SK-MEL-5 (cell line): ENCODE data around the gene MEPCE. TPM values are rescaled to one million over a fixed set of nuclear protein-coding genes. Genes with fewer than 3 reads are reported as not detected.

Experiments
- DNase-seq: peaks from one replicate; pipeline ENCODE4 v3.0.0-alpha.2; 2016; ENCODE audit warnings: low read depth, low spot score
- in situ Hi-C: cut with HindIII; loops from 2 replicates; pipeline ENCODE4 v1.10.0; 2016; ENCODE audit warnings: low sequenced_read_pairs, high pct_unique_total_duplicates, low pct_unique_long_range_greater_than_20kb
- total RNA-seq: library from RNA; depleted of rRNA; stranded (reverse); fragments of >200 nt; shearing (Covaris generic); gene quantifications from 2 replicates; pipeline ENCODE4 v1.2.3, GENCODE V29; 2014; rRNA removed

The MEPCE gene
- total RNA-seq, 1 experiment from 2014 or later, result 48.2 TPM

GRCh38 chr7:100471021-100471420 is 41.4 kb downstream of the MEPCE start:
- in situ Hi-C loops, result no loop called here
- no peak for DNase-seq

GRCh38 chr7:100472121-100472851 is 42.7 kb downstream of the MEPCE start:
- in situ Hi-C loops, result no loop called here
- no peak for DNase-seq

- no peak for DNase-seq
- in situ Hi-C loops, result no loop called here
Observed at GRCh38 chr7:100472854-100473499, 43.3 kb downstream of the MEPCE start.

GRCh38 chr7:100475549-100475948 is 45.9 kb downstream of the MEPCE start:
- DNase-seq, result no peak
- in situ Hi-C loops, result no loop called here

GRCh38 chr7:100476101-100476780 is 46.6 kb downstream of the MEPCE start:
- no peak for DNase-seq
- in situ Hi-C loops, result no loop called here

- in situ Hi-C loops, result no loop called here
- DNase-seq, result no peak
Observed at GRCh38 chr7:100476903-100477870, 47.6 kb downstream of the MEPCE start.

GRCh38 chr7:100477871-100478267 is 48.2 kb downstream of the MEPCE start:
- DNase-seq, result no peak
- in situ Hi-C loops, result no loop called here

- in situ Hi-C loops, result no loop called here
- DNase-seq, result peak; percentile 94
Observed at GRCh38 chr7:100478958-100479660, 49.5 kb downstream of the MEPCE start, which contains the start of gene TSC22D4. TSS of gene TSC22D4 (minus strand) at chr7:100479214. CDS start at chr7:100478038, 1,176 bp downstream.

GRCh38 chr7:100481466-100481865 is 51.8 kb downstream of the MEPCE start:
- in situ Hi-C loops, result no loop called here

GRCh38 chr7:100482728-100483089 is 53.1 kb downstream of the MEPCE start:
- in situ Hi-C loops, result no loop called here
- no peak for DNase-seq

More at GRCh38 chr7:100481466-100481865, 51.8 kb downstream of the MEPCE start:
- DNase-seq, result no peak

GRCh38 chr7:100483090-100483721 is 53.6 kb downstream of the MEPCE start:
- DNase-seq, result peak; percentile 65
- in situ Hi-C loops, result no loop called here

Other genes starting within 250 kb of the MEPCE start
- not detected in 2 replicates for gene PVRIG, start 209.9 kb upstream of the MEPCE start, total RNA-seq
- 0.05 TPM in 1 of 2 replicates, not detected in the other for gene SPDYE3, start 122.1 kb upstream of the MEPCE start, total RNA-seq
- 41.6 and 42.5 TPM in 2 replicates for gene PILRB, start 71.7 kb upstream of the MEPCE start, total RNA-seq
- 0.48 TPM in 1 of 2 replicates, not detected in the other for gene PILRA, start 56.3 kb upstream of the MEPCE start, total RNA-seq
- 4.5 and 4.7 TPM in 2 replicates for gene ZCWPW1, start 1.1 kb upstream of the MEPCE start, total RNA-seq
- gene PPP1R35, start 6.7 kb downstream of the MEPCE start, total RNA-seq, result 27.6 and 28.4 TPM in 2 replicates
- not detected in 2 replicates for gene SPACDR, start 34.4 kb downstream of the MEPCE start, total RNA-seq
- gene TSC22D4, start 49.4 kb downstream of the MEPCE start, total RNA-seq, result 64.3 and 67.0 TPM in 2 replicates
- 0.53 and 0.61 TPM in 2 replicates for gene NYAP1, start 54.1 kb downstream of the MEPCE start, total RNA-seq
- gene AGFG2, start 109.4 kb downstream of the MEPCE start, total RNA-seq, result 16.4 and 18.1 TPM in 2 replicates
- 0.21 and 0.48 TPM in 2 replicates for gene SAP25, start 144.1 kb downstream of the MEPCE start, total RNA-seq
- 4.6 and 5.5 TPM in 2 replicates for gene LRCH4, start 156.3 kb downstream of the MEPCE start, total RNA-seq
- gene FBXO24, start 156.5 kb downstream of the MEPCE start, total RNA-seq, result 0.13 and 0.55 TPM in 2 replicates
- gene PCOLCE, start 172.5 kb downstream of the MEPCE start, total RNA-seq, result 0.59 and 1.1 TPM in 2 replicates
- 14.0 and 16.7 TPM in 2 replicates for gene MOSPD3, start 182.7 kb downstream of the MEPCE start, total RNA-seq
- gene TFR2, start 211.7 kb downstream of the MEPCE start, total RNA-seq, result 0.29 and 1.6 TPM in 2 replicates
- gene ACTL6B, start 226.6 kb downstream of the MEPCE start, total RNA-seq, result not detected in 2 replicates
- gene GNB2, start 243.9 kb downstream of the MEPCE start, total RNA-seq, result 43.7 and 47.7 TPM in 2 replicates